K562 (cell line): ENCODE results near the gene HTR3C. TPM values are rescaled to one million over a fixed set of nuclear protein-coding genes. Genes with fewer than 3 reads are reported as not detected.

ENCODE experiments used
- ATAC-seq: fragments of 200-7000 bp; cut with Tn5 transposase; 3 replicates; pipeline ENCODE4 v1.9.1; 2020; ENCODE audit warnings: moderate library complexity
- BruUV-seq: library from RNA; stranded (reverse); fragments of 400-500 nt; replicated peaks from 2 replicates; lab custom pipeline; 2021; lab: Mats Ljungman, UMichigan
- CTCF ChIA-PET: fragments of 300-600 bp; formaldehyde crosslinking; extraction: SDS; loops from one replicate; lab custom pipeline; 2021; ENCODE audit warnings: low intra/inter-chr PET ratio; lab: Yijun Ruan, JAX
- POLR2A ChIA-PET: fragments of 300-600, 350-650 bp; sonication (Branson Sonifier 250); formaldehyde crosslinking; extraction: SDS; loops from one replicate; lab custom pipeline; 2021; ENCODE audit warnings: antibody characterized with exemption, inconsistent platforms; lab: Yijun Ruan, JAX
- DNase-seq, 4 experiments: peaks; one replicate each; pipeline versions ENCODE4 v3.0.0 to v3.0.0-alpha.2; 2011 to 2018; ENCODE audit warnings: low spot score in 3 of 4, mixed read lengths in 3 of 4; ENCODE audit errors: extremely low read depth in 1 of 4
- FAIRE-seq: peaks from 2 replicates; lab custom pipeline; 2011; peaks lifted over from hg19 to GRCh38; lab: Jason Lieb, UNC
- H2AFZ ChIP-seq: 2 replicates; pipeline ENCODE4 v1.6.0; 2011; ENCODE audit warnings: low read depth, low read length, control low read depth, inconsistent platforms
- H3K27ac ChIP-seq: fragments of 200-600 bp; 3 replicates; pipeline ENCODE4 v1.8.0; 2011; ENCODE audit warnings: low read depth, mild to moderate bottlenecking, control low read depth, inconsistent platforms, low read length, moderate library complexity, mixed read lengths; ENCODE audit errors: extremely low read depth
- H3K27me3 ChIP-seq, 2 experiments: fragments of 300-600 bp in 1 of 2; 2 replicates in 1 of 2; 3 replicates in 1 of 2; pipeline versions ENCODE4 v1.6.0 to v1.8.0; 2011; ENCODE audit warnings: inconsistent platforms in 2 of 2, low read length in 2 of 2, mild to moderate bottlenecking in 1 of 2, mixed read lengths in 1 of 2, moderate library complexity in 1 of 2; ENCODE audit not compliant: control insufficient read depth in 2 of 2, insufficient read depth in 2 of 2
- H3K36me3 ChIP-seq: fragments of 300-600 bp; 3 replicates; pipeline ENCODE4 v1.8.0; 2011; ENCODE audit warnings: mild to moderate bottlenecking, low read length, inconsistent platforms; ENCODE audit not compliant: control insufficient read depth, insufficient read depth
- H3K4me1 ChIP-seq, 2 experiments: fragments of 200-600 bp in 1 of 2; replicated peaks in 1 of 2; 2 replicates in 1 of 2; 3 replicates in 1 of 2; pipeline versions ENCODE4 v1.5.1 to v1.8.0; 2011; ENCODE audit warnings: inconsistent platforms in 2 of 2, low read length in 2 of 2, mild to moderate bottlenecking in 1 of 2, mixed read lengths in 1 of 2, moderate library complexity in 1 of 2; ENCODE audit not compliant: control insufficient read depth in 2 of 2, insufficient read depth in 2 of 2
- H3K4me2 ChIP-seq: 2 replicates; pipeline ENCODE4 v1.6.1; 2011; ENCODE audit warnings: low read length, control low read depth, inconsistent platforms, mixed read lengths; ENCODE audit not compliant: insufficient read depth
- H3K4me3 ChIP-seq: fragments of 200-600 bp; sonication (generic), shearing (Covaris generic); 2 replicates; pipeline ENCODE4 v1.5.1; 2016; ENCODE audit warnings: control low read depth, inconsistent platforms
- H3K79me2 ChIP-seq: fragments of 200-600 bp; 3 replicates; pipeline ENCODE4 v1.8.0; 2011; ENCODE audit warnings: low read length, inconsistent platforms; ENCODE audit not compliant: control insufficient read depth, insufficient read depth
- H3K9ac ChIP-seq, 2 experiments: 2 replicates each; pipeline versions ENCODE4 v1.6.0 to v1.6.1; 2011; ENCODE audit warnings: low read depth in 2 of 2, low read length in 2 of 2, control low read depth in 1 of 2, inconsistent platforms in 1 of 2, mild to moderate bottlenecking in 1 of 2, mixed read lengths in 1 of 2; ENCODE audit not compliant: insufficient read depth in 1 of 2
- H3K9me1 ChIP-seq: one replicate; pipeline ENCODE4 v1.6.0; 2011; ENCODE audit warnings: inconsistent platforms, mild to moderate bottlenecking, low read length, moderate library complexity; ENCODE audit not compliant: control insufficient read depth, insufficient read depth
- H3K9me3 ChIP-seq: replicated peaks from 2 replicates; pipeline ENCODE4 v1.5.1; 2011; ENCODE audit warnings: low read depth, low read length, inconsistent platforms; ENCODE audit not compliant: control insufficient read depth, insufficient read depth
- H4K20me1 ChIP-seq: replicated peaks from 2 replicates; pipeline ENCODE4 v1.6.1; 2011; ENCODE audit warnings: low read length, inconsistent platforms, mixed read lengths; ENCODE audit not compliant: control insufficient read depth, insufficient read depth
- EGR1 ChIP-seq: fragments of 450-650 bp; conservative IDR thresholded peaks from 2 replicates; pipeline ENCODE4 v1.6.1; 2017; ENCODE audit warnings: mild to moderate bottlenecking
- ETV6 ChIP-seq, 3 experiments: fragments of 150-350 bp in 1 of 3; sonication (generic) in 1 of 3; formaldehyde crosslinking in 1 of 3; IDR thresholded peaks; 2 replicates each; pipeline versions ENCODE4 v1.6.1 to v1.8.0; 2014 to 2022; ENCODE audit warnings: borderline replicate concordance in 2 of 3, low read depth in 2 of 3, antibody characterized with exemption in 1 of 3, low read length in 1 of 3, mild to moderate bottlenecking in 1 of 3, missing genetic modification reagents in 1 of 3
- FOXK2 ChIP-seq, 2 experiments: fragments of 450-650 bp; IDR thresholded peaks in 1 of 2; conservative IDR thresholded peaks in 1 of 2; 2 replicates each; pipeline ENCODE4 v1.6.1; 2016; ENCODE audit warnings: low read depth in 2 of 2, mild to moderate bottlenecking in 1 of 2
- MAFF ChIP-seq: IDR thresholded peaks from 2 replicates; pipeline ENCODE4 v1.6.1; 2012; ENCODE audit warnings: low read length, improper control_type of control experiment
- WGBS: fragments of 100-300 bp; shearing (Covaris generic); methylation state at CpG from one replicate; pipeline ENCODE4 v1.1.6; 2016; ENCODE audit warnings: low coverage, mixed read lengths; ENCODE audit not compliant: insufficient coverage; ENCODE audit errors: missing lambda C conversion rate; 5-methylcytosine and 5-hydroxymethylcytosine counted together
- in situ Hi-C: fragments of 300-500 bp; cut with MboI; formaldehyde crosslinking; loops from 4 replicates; pipeline ENCODE4 v1.15.0; 2018; ENCODE audit warnings: inconsistent platforms, mixed read lengths
- intact Hi-C: fragments of 100-400 bp; cut with micrococcal nuclease; formaldehyde crosslinking; loops from 2 replicates; pipeline ENCODE4 v1.14.2; 2022
- polyA plus RNA-seq, 8 experiments: library from polyadenylated mRNA; depleted of rRNA in 4 of 8; stranded (reverse) in 5 of 8; unstranded in 3 of 8; fragments of >200 nt; fragmentation: Nextera tagmentation in 2 of 8; fragmentation: Illumina TruSeq in 1 of 8; extraction: Ambion mirVana in 2 of 8; extraction: Trizol in 1 of 8; gene quantifications; 2 replicates each; pipeline versions ENCODE4 v1.2.1 to v1.2.3, GENCODE V29; 2011 to 2014; ENCODE audit warnings: inconsistent platforms in 1 of 8, missing spikeins in 1 of 8
- total RNA-seq, 7 experiments: library from RNA; depleted of rRNA in 6 of 7; stranded (reverse); fragments of >200 nt in 6 of 7; fragmentation: Illumina TruSeq in 2 of 7; extraction: Trizol in 2 of 7; gene quantifications; 2 replicates each; pipeline versions ENCODE4 v1.2.1 to v1.2.3, GENCODE V29; 2011 to 2021; ENCODE audit warnings: low replicate concordance in 1 of 7
- TF ChIP-seq, protein P1 (sequence below): fragments of 250-450 bp; sonication (Bioruptor Pico); IDR thresholded peaks from 2 replicates; pipeline ENCODE4 v1.4.0; 2020; ENCODE audit warnings: borderline replicate concordance

HTR3C gene
- total and polyA plus RNA-seq, 9 of the 15 experiments (the other 6 are each of a cell fraction or from before 2014, with no cell fraction given) = 0.04 to 0.06 TPM; not detected in 7

DNA sequence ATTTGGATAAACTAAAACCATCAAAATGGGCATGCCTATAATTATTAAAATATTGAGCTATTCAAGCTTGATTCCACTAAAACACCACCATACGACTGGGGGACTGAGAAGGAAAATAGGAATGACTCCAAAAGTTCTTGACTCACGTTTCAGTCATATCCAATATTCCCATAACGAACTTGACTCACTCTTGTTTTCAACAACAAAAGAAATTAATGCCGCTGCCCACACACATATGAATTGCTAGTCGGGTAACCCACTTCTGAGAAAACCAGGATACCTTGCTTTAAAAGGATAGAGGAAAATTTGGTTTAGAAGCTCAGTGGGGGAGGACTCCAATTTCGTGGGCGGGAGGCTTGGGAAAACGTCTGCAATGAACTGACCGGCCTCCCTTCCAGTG, 5.2 kb downstream of the HTR3C start:
- FAIRE-seq = no peak
- Histone ChIP-seq H3K9me3 (no peaks in the 10 kb centered on the region), H3K4me3 (no peak overlapping the region), H3K36me3 (no peaks in the 10 kb centered on the region), H3K9ac (no peak overlapping the region), H3K4me1 (no peaks in the 10 kb centered on the region; a peak in 2 of 5 replicates), H4K20me1 (no peaks in the 10 kb centered on the region), H2AFZ (peak overlapping the region; percentile 4; the same call in 1 of the 2 replicates), H3K27me3 (peaks cover 14 to 29% of the 10 kb centered on the region in 2 experiments), H3K79me2 (no peaks in the 10 kb centered on the region), H3K9me1 (no peaks in the 10 kb centered on the region), H3K27ac (no peak overlapping the region), H3K4me2 (no peak overlapping the region)
- BruUV-seq = no TSS peak
- DNase-seq = no peak
- TF ChIP-seq FOXK2 (conservative IDR thresholded peaks at IDR 0.05 in 1 of 2, IDR thresholded peaks at IDR 0.05 in 1 of 2; ENCODE audit: low read depth in 2 of 2) (no peak), EGR1 (peak; percentile 29; the same call in 1 of the 2 replicates), ETV6 (IDR thresholded peaks at IDR 0.05; ENCODE audit: borderline replicate concordance in 1 of 2, low read depth in 2 of 2, low read length in 1 of 2) (no peak), ETV6 (CRISPR knock-in tag; IDR thresholded peaks at IDR 0.05; ENCODE audit: borderline replicate concordance) (no peak), MAFF (no peak)
- TF ChIP-seq, protein P1, sequence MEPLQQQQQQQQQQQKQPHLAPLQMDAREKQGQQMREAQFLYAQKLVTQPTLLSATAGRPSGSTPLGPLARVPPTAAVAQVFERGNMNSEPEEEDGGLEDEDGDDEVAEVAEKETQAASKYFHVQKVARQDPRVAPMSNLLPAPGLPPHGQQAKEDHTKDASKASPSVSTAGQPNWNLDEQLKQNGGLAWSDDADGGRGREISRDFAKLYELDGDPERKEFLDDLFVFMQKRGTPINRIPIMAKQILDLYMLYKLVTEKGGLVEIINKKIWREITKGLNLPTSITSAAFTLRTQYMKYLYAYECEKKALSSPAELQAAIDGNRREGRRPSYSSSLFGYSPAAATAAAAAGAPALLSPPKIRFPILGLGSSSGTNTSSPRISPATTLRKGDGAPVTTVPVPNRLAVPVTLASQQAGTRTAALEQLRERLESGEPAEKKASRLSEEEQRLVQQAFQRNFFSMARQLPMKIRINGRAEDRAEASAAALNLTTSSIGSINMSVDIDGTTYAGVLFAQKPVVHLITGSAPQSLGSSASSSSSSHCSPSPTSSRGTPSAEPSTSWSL (CRISPR knock-in tag) = no peak
- ChIA-PET CTCF (no interaction called here), POLR2A (interaction anchor here (1.7 to 2.9 kb wide), 2 partner anchors 9 to 14 kb away, joined by 4 to 12 read pairs; no protein-coding TSS in a partner anchor)
- ATAC-seq = no peak
- in situ Hi-C loops = no loop called here
- intact Hi-C loops = no loop called here
- WGBS = 19% methylated on average over 9 of the region's 9 CpGs
